ENCODE data around the gene DNAL4. TPM values are rescaled to one million over a fixed set of nuclear protein-coding genes. Genes with fewer than 3 reads are reported as not detected.

Gene DNAL4
- total RNA-seq, 1 donor from 2014 or later: 17.9 TPM

Other genes starting within 250 kb of the DNAL4 start
- 2.2 and 3.1 TPM in 2 replicates for gene DMC1, start 224.0 kb downstream of the DNAL4 start, total RNA-seq
- gene FAM227A, start 137.8 kb downstream of the DNAL4 start, total RNA-seq: 0.46 and 0.71 TPM in 2 replicates
- 25.2 and 28.0 TPM in 2 replicates for gene CBY1, start 137.5 kb downstream of the DNAL4 start, total RNA-seq
- gene TOMM22, start 112.2 kb downstream of the DNAL4 start, total RNA-seq: 98.5 and 102 TPM in 2 replicates
- 85.1 and 95.2 TPM in 2 replicates for gene JOSD1, start 93.2 kb downstream of the DNAL4 start, total RNA-seq
- gene GTPBP1, start 88.2 kb downstream of the DNAL4 start, total RNA-seq: 26.4 and 33.3 TPM in 2 replicates
- 119 and 138 TPM in 2 replicates for gene SUN2, start 38.1 kb downstream of the DNAL4 start, total RNA-seq
- 0.13 and 0.32 TPM in 2 replicates for gene NPTXR, start 49.9 kb upstream of the DNAL4 start, total RNA-seq
- 42.1 and 46.1 TPM in 2 replicates for gene CBX6, start 78.1 kb upstream of the DNAL4 start, total RNA-seq
- not detected in 2 replicates for gene APOBEC3A, start 163.5 kb upstream of the DNAL4 start, total RNA-seq
- gene APOBEC3B, start 188.2 kb upstream of the DNAL4 start, total RNA-seq: 2.4 and 4.2 TPM in 2 replicates
- gene APOBEC3C, start 220.1 kb upstream of the DNAL4 start, total RNA-seq: 6.6 and 7.8 TPM in 2 replicates
- gene APOBEC3D, start 227.0 kb upstream of the DNAL4 start, total RNA-seq: 0.86 and 1.9 TPM in 2 replicates
- 5.1 and 5.6 TPM in 2 replicates for gene APOBEC3F, start 246.7 kb upstream of the DNAL4 start, total RNA-seq